ENCODE data around the gene P2RX2.

GRCh38 chr12:132621657-132622435, 3.3 kb downstream of the P2RX2 start:
- TF ChIP-seq MAX (IDR thresholded peaks at IDR 0.05): no peak
- no peak for TF ChIP-seq RAD21 (IDR thresholded peaks at IDR 0.05; ENCODE audit: low read depth)

Data from Ishikawa (cell line).